ENCODE data around the gene HES4.
"Not testable (repeated sequence)": the region's sequence is repeated elsewhere in the genome, so short reads cannot be mapped to it uniquely, and the experiment has no call there.

DNA sequence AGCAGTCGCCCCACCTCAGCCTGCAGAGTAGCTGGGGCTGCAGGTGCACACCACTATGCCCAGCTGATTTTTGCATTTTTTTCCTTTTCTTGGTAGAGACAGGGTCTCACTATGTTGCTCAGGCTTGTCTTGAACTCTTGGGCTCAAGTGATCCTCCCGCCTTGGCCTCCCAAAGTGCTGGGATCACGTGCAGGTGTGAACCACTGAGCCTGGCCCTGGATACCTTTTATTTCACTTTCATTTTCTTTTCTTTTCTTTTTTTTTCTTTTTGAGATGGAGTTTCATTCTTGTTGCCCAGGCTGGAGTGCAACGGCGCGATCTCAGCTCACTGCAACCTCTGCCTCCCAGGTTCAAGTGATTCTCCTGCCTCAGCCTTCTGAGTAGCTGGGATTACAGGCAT is 8.6 kb downstream of the HES4 start:
- TF ChIP-seq, protein P1, sequence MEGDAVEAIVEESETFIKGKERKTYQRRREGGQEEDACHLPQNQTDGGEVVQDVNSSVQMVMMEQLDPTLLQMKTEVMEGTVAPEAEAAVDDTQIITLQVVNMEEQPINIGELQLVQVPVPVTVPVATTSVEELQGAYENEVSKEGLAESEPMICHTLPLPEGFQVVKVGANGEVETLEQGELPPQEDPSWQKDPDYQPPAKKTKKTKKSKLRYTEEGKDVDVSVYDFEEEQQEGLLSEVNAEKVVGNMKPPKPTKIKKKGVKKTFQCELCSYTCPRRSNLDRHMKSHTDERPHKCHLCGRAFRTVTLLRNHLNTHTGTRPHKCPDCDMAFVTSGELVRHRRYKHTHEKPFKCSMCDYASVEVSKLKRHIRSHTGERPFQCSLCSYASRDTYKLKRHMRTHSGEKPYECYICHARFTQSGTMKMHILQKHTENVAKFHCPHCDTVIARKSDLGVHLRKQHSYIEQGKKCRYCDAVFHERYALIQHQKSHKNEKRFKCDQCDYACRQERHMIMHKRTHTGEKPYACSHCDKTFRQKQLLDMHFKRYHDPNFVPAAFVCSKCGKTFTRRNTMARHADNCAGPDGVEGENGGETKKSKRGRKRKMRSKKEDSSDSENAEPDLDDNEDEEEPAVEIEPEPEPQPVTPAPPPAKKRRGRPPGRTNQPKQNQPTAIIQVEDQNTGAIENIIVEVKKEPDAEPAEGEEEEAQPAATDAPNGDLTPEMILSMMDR (IDR thresholded peaks at IDR 0.05; ENCODE audit: low read length): not testable (repeated sequence)
- not testable (repeated sequence) for TF ChIP-seq EZH2 (IDR thresholded peaks at IDR 0.05; ENCODE audit: borderline replicate concordance, low read length)

All from OCI-LY1 (cell line).